Transverse colon (tissue), 4 donors: Measurements from ENCODE around the gene TUBA8. TPM values are rescaled to one million over a fixed set of nuclear protein-coding genes. Genes with fewer than 3 reads are reported as not detected.

ENCODE experiments used
- DNase-seq: peaks from one replicate; pipeline ENCODE4 v3.0.0-alpha.2; 2019
- H3K27ac ChIP-seq, 4 donors: fragments of 200-600 bp; sonication (generic); 2 replicates each; pipeline ENCODE4 v1.5.1; 2016 to 2018; ENCODE audit warnings: inconsistent platforms in 4 of 4
- H3K27me3 ChIP-seq: fragments of 200-600 bp; sonication (generic); 2 replicates; pipeline ENCODE4 v1.5.1; 2017; ENCODE audit warnings: inconsistent platforms
- H3K36me3 ChIP-seq, 4 donors: fragments of 200-600 bp; sonication (generic); 2 replicates each; pipeline ENCODE4 v1.5.1; 2017 to 2019; ENCODE audit warnings: inconsistent platforms in 4 of 4
- H3K4me1 ChIP-seq, 4 donors: fragments of 200-600 bp; sonication (generic); 2 replicates each; pipeline ENCODE4 v1.5.1; 2017 to 2020; ENCODE audit warnings: inconsistent platforms in 4 of 4
- H3K4me3 ChIP-seq, 4 donors: fragments of 200-600 bp; sonication (generic); 1 replicate in 1 of 4; 2 replicates in 3 of 4; pipeline versions ENCODE4 v1.5.1 to v1.6.1; 2017 to 2019; ENCODE audit warnings: inconsistent platforms in 4 of 4
- H3K9me3 ChIP-seq, 2 donors: fragments of 200-600 bp; sonication (generic); 2 replicates each; pipeline ENCODE4 v1.5.1; 2017 to 2019; ENCODE audit warnings: inconsistent platforms in 2 of 2
- CTCF ChIP-seq, 5 experiments: fragments of 200-600 bp in 3 of 5; fragments of 450-650 bp in 2 of 5; sonication (generic) in 3 of 5; IDR thresholded peaks; 1 replicate in 2 of 5; 2 replicates in 3 of 5; pipeline ENCODE4 v1.5.1; 2016 to 2017; ENCODE audit warnings: antibody characterized with exemption in 5 of 5, inconsistent platforms in 3 of 5, mild to moderate bottlenecking in 2 of 5, moderate library complexity in 1 of 5
- EP300 ChIP-seq: sonication (generic); formaldehyde crosslinking; IDR thresholded peaks from one replicate; pipeline ENCODE4 v1.6.1; 2017; ENCODE audit warnings: antibody characterized with exemption, low read depth
- POLR2A ChIP-seq: fragments of 450-650 bp; IDR thresholded peaks from one replicate; pipeline ENCODE4 v1.6.1; 2016; ENCODE audit warnings: antibody characterized with exemption, mild to moderate bottlenecking, moderate library complexity
- POLR2AphosphoS5 ChIP-seq, 3 donors: sonication (generic); formaldehyde crosslinking; IDR thresholded peaks; one replicate each; pipeline ENCODE4 v1.6.1; 2016; ENCODE audit warnings: antibody characterized with exemption in 3 of 3
- WGBS, 2 donors: methylation state at CpG; one replicate each; pipeline ENCODE4 v1.1.5; 2018; ENCODE audit warnings: low coverage in 1 of 2; 5-methylcytosine and 5-hydroxymethylcytosine counted together
- in situ Hi-C, 4 donors: fragments of 200-750 bp; cut with MboI; loops; one replicate each; pipeline versions ENCODE4 v1.15.0 to v1.15.1; 2017; ENCODE audit warnings: low sequenced_read_pairs in 3 of 4, low pct_ligation_motif_present in 1 of 4, low pct_unique_long_range_greater_than_20kb in 1 of 4
- intact Hi-C: fragments of 100-400 bp; cut with DNase I; formaldehyde crosslinking; loops from one replicate; pipeline ENCODE4 v1.15.1; 2023; ENCODE audit warnings: low total_unique reads
- total RNA-seq, 4 donors: library from RNA; depleted of rRNA; stranded (reverse); fragments of >200 nt; gene quantifications; one replicate each; pipeline ENCODE4 v1.1.0, GENCODE V29; 2016

TUBA8 gene
- total RNA-seq, 4 donors from 2014 or later, result 1.4 to 3.0 (median 2.0) TPM; not detected in 1

DNA sequence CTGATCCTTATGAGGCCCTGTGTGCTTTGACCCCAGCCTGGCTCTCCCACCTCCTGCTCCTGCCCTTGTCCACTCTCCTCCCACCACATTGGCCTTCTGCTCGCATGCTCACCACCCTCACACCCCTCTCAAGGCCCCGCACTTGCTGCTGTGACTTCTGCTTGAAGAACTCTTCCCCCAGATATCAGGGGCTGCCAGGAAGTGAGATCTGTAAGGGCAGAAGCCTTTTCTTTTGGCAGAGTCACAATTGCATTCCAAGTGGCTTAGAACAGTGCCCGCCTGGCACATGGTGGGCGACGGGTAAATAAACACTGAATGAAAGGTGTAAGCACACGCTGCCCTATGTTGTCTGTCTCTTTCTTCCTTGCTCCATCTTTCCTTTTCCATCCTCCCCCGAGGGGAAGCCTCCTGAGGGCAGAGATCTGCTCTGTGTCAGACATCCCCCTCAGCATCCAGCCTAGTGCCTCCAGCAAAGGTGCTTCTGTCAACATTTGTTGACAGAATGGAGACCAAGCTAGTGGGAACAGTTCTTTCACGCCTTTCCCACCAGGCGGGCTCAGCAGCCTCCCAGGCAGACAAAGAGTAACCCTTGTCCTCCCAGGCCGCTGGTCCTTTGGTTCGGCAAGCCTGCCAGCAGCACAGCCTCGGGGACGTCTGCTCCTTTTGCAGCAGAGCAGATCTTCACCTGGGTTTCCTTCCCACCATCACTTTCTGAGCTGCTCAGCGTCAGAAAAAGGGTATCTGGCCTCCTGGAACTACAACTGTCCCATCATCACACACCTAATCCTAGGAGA is 42.9 kb upstream of the TUBA8 start:
- DNase-seq, result no peak
- Histone ChIP-seq H3K4me3 (no peak overlapping the region), H3K36me3 (no peaks in the 10 kb centered on the region), H3K27me3 (no peaks in the 10 kb centered on the region), H3K4me1 (peaks cover 0 to 53% (median 17%) of the 10 kb centered on the region in 4 donors), H3K9me3 (no peaks in the 10 kb centered on the region), H3K27ac (peak overlapping the region; percentile 74 to 89 (median 78))
- 73 to 81% methylated on average over 5 to 14 of the region's 14 CpGs for WGBS, 2 donors
- TF ChIP-seq POLR2A, result no peak
- TF ChIP-seq EP300, result no peak
- TF ChIP-seq POLR2AphosphoS5 (IDR thresholded peaks at IDR 0.05), result no peak
- no peak for TF ChIP-seq CTCF (IDR thresholded peaks at IDR 0.05)
- intact Hi-C loops (no loop called here), in situ Hi-C loops (no loop called here)

DNA sequence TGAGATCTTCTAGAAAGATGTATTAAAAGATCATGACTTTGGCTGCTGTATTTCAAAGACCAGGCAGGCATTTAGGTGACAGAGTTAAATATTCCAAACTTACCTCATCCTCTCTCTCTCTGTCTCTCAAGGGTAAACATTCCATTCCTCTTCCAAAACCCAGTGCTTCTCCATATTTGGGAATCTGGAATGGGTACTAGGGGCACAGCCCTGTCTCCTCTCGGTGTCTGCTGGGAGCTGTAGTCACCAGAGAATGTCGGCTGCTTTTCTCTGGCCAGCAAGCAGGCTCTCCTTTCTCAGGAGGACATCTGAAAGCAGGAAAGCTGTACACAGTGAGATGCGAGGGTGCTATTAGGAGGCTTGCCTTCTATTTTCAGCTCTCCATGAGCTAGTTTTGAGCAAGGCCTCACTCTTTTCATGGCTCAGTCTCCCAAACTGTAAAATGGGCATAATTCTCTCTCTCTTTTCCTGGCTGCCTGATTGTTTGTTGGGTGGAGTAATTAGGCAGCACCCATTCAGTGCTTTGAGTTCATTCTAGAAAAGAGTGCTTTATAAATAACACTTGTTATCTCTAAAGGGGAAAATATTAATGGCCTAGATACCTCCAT is 42.1 kb upstream of the TUBA8 start:
- TF ChIP-seq POLR2A, result no peak
- peak in 2 of 3 donors; percentile 12 to 22 for TF ChIP-seq POLR2AphosphoS5 (IDR thresholded peaks at IDR 0.05)
- DNase-seq, result no peak

DNA sequence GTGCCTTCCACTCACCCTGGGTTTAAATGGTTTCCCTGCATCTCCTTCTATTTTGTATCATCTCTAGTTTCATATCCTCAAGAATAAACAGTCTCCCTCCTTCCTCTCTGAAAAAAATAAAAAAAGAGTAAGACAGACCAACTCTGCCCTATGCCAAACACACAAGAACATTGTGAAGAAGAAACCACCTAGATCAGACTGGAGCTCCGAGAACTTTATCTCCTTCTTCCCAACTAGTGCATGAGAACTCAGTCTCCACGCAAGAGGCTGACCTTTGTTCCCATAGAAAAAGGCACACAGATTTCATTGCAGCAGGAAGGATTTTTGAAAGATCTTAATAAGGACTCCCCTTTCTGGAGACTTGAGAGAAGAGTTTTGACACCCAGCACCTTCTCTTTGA is 41.6 kb upstream of the TUBA8 start:
- TF ChIP-seq CTCF (IDR thresholded peaks at IDR 0.05) (no peak), POLR2A (no peak), POLR2AphosphoS5 (IDR thresholded peaks at IDR 0.05) (no peak), EP300 (no peak)
- WGBS, 2 donors, result 43 to 61% methylated on average over 2 of the region's 2 CpGs
- intact Hi-C loops, result no loop called here

More for the DNA sequence above, 42.1 kb upstream of the TUBA8 start:
- Histone ChIP-seq H3K4me1 (peaks cover 0 to 50% (median 17%) of the 10 kb centered on the region in 4 donors), H3K27ac (peak overlapping the region; percentile 74 to 89 (median 78)), H3K9me3 (no peaks in the 10 kb centered on the region), H3K27me3 (no peaks in the 10 kb centered on the region), H3K4me3 (no peak overlapping the region), H3K36me3 (no peaks in the 10 kb centered on the region)
- 78% methylated on average over 3 of the region's 3 CpGs; no CpG with 5 or more reads in 1 of the 2 donors for WGBS, 2 donors
- in situ Hi-C loops (no loop called here), intact Hi-C loops (no loop called here)

GRCh38 chr22:18070041-18070440 is 40.6 kb upstream of the TUBA8 start:
- TF ChIP-seq CTCF (IDR thresholded peaks at IDR 0.05), result no peak
- no peak for TF ChIP-seq POLR2A
- in situ Hi-C loops, result loop anchor here in 3 of 4 donors (5.0 to 10.0 kb wide), 3 partner anchors 45 to 238 kb away; partner anchors contain the start of gene MICAL3 (in 1 of the 3)
- H3K4me1 ChIP-seq, result peaks cover 0 to 50% (median 17%) of the 10 kb centered on the region in 4 donors

More for the DNA sequence above, 41.6 kb upstream of the TUBA8 start:
- in situ Hi-C loops, result no loop called here
- no peaks in the 10 kb centered on the region for H3K36me3 ChIP-seq
- H3K4me3 ChIP-seq, result no peak overlapping the region
- peaks cover 0 to 50% (median 17%) of the 10 kb centered on the region in 4 donors for H3K4me1 ChIP-seq
- no peak for DNase-seq
- H3K27ac ChIP-seq, result peak overlapping the region; percentile 74 to 89 (median 78)
- no peaks in the 10 kb centered on the region for H3K9me3 ChIP-seq
- H3K27me3 ChIP-seq, result no peaks in the 10 kb centered on the region

More at GRCh38 chr22:18070041-18070440, 40.6 kb upstream of the TUBA8 start:
- Histone ChIP-seq H3K27ac (no peak overlapping the region), H3K36me3 (no peaks in the 10 kb centered on the region), H3K9me3 (no peaks in the 10 kb centered on the region), H3K4me3 (no peak overlapping the region), H3K27me3 (no peaks in the 10 kb centered on the region)
- no peak for DNase-seq
- intact Hi-C loops, result loop anchor here (10.0 kb wide), 2 partner anchors 45 to 165 kb away; partner anchors contain the start of gene MICAL3
- WGBS, 2 donors, result 90 to 96% methylated on average over 4 of the region's 4 CpGs
